HG03159 (cell line): ENCODE data around the gene NTRK1.

Experiments
- ATAC-seq: cut with Tn5 transposase; IDR thresholded peaks from one replicate; pipeline ENCODE4 v1.9.1; 2021; ENCODE audit warnings: mild to moderate bottlenecking, moderate library complexity; ENCODE audit not compliant: unreplicated experiment

Gene NTRK1

GRCh38 chr1:156836892-156837291, 23.8 kb upstream of the NTRK1 start:
- no peak for ATAC-seq

- ATAC-seq = no peak
Observed at GRCh38 chr1:156838972-156839371, 21.7 kb upstream of the NTRK1 start.

- no peak for ATAC-seq
Observed at GRCh38 chr1:156839426-156840109, 21.1 kb upstream of the NTRK1 start.

GRCh38 chr1:156840186-156840897, 20.3 kb upstream of the NTRK1 start:
- ATAC-seq = no peak

- ATAC-seq = no peak
Observed at GRCh38 chr1:156840898-156841279, 19.8 kb upstream of the NTRK1 start.

- ATAC-seq = no peak
Observed at GRCh38 chr1:156841295-156841855, 19.3 kb upstream of the NTRK1 start.

- ATAC-seq = no peak
Observed at GRCh38 chr1:156842618-156843300, 17.9 kb upstream of the NTRK1 start.

- ATAC-seq = no peak
Observed at GRCh38 chr1:156844102-156844501, 16.6 kb upstream of the NTRK1 start.

- ATAC-seq = no peak
Observed at GRCh38 chr1:156844638-156845037, 16.0 kb upstream of the NTRK1 start.

GRCh38 chr1:156845055-156845952, 15.4 kb upstream of the NTRK1 start:
- ATAC-seq = no peak

GRCh38 chr1:156845953-156846545, 14.6 kb upstream of the NTRK1 start:
- ATAC-seq = no peak

- no peak for ATAC-seq
Observed at GRCh38 chr1:156846643-156847042, 14.0 kb upstream of the NTRK1 start.

- no peak for ATAC-seq
Observed at GRCh38 chr1:156847591-156848460, 12.8 kb upstream of the NTRK1 start.

- ATAC-seq = no peak
Observed at GRCh38 chr1:156848461-156849150, 12.1 kb upstream of the NTRK1 start.

- no peak for ATAC-seq
Observed at GRCh38 chr1:156849151-156849496, 11.5 kb upstream of the NTRK1 start.

GRCh38 chr1:156851779-156852417, 8.8 kb upstream of the NTRK1 start:
- ATAC-seq = no peak

- ATAC-seq = no peak
Observed at GRCh38 chr1:156852418-156852874, 8.2 kb upstream of the NTRK1 start.

GRCh38 chr1:156853761-156854160, 6.9 kb upstream of the NTRK1 start:
- ATAC-seq = no peak
